ENCODE results near the gene AP5Z1. TPM values are rescaled to one million over a fixed set of nuclear protein-coding genes. Genes with fewer than 3 reads are reported as not detected.

Gene AP5Z1
- total RNA-seq, 2 experiments from 2014 or later, result 32.8 to 35.0 TPM

GRCh38 chr7:4794591-4795350, 19.3 kb downstream of the AP5Z1 start:
- Histone ChIP-seq H3K4me1 (ENCODE audit: insufficient read depth, low read length, poor library complexity, severe bottlenecking) (no peaks in the 10 kb centered on the region), H3K36me3 (ENCODE audit: insufficient read depth, low read length) (peaks cover 17% of the 10 kb centered on the region), H3K9me3 (ENCODE audit: low read length) (no peaks in the 10 kb centered on the region), H3K79me2 (ENCODE audit: insufficient read depth, low read depth, low read length) (no peaks in the 10 kb centered on the region), H3K4me3 (ENCODE audit: low read depth, low read length, poor library complexity, severe bottlenecking) (no peak overlapping the region), H4K20me1 (ENCODE audit: insufficient read depth, low read length) (no peaks in the 10 kb centered on the region), H3K9me2 (ENCODE audit: insufficient read depth, low read length) (no peaks in the 10 kb centered on the region), H3K27ac (ENCODE audit: low read depth, low read length, poor library complexity, severe bottlenecking) (no peak overlapping the region), H2AFZ (ENCODE audit: low read length) (no peak overlapping the region), H3K4me2 (ENCODE audit: low read length) (no peak overlapping the region)
- POLR2A ChIA-PET, result no interaction called here
- no peak for DNase-seq (ENCODE audit: low spot score)
- no peak for TF ChIP-seq CTCF (conservative IDR thresholded peaks at IDR 0.05; ENCODE audit: low read length)
- TF ChIP-seq EZH2phosphoT487 (IDR thresholded peaks at IDR 0.05; ENCODE audit: borderline replicate concordance, low read depth, low read length), result no peak
- CTCF ChIA-PET (ENCODE audit: unreplicated experiment), result no interaction called here
- BruUV-seq (replicated peaks), result TSS peak; percentile 45
- intact Hi-C loops (cut with micrococcal nuclease; ENCODE audit: unreplicated experiment), result no loop called here

GRCh38 chr7:4796453-4796852, 21.0 kb downstream of the AP5Z1 start:
- Histone ChIP-seq H2AFZ (ENCODE audit: low read length) (no peak overlapping the region), H3K9me3 (ENCODE audit: low read length) (no peaks in the 10 kb centered on the region), H4K20me1 (ENCODE audit: insufficient read depth, low read length) (no peaks in the 10 kb centered on the region), H3K4me1 (ENCODE audit: insufficient read depth, low read length, poor library complexity, severe bottlenecking) (no peaks in the 10 kb centered on the region), H3K4me2 (ENCODE audit: low read length) (no peak overlapping the region), H3K9me2 (ENCODE audit: insufficient read depth, low read length) (no peaks in the 10 kb centered on the region), H3K27ac (ENCODE audit: low read depth, low read length, poor library complexity, severe bottlenecking) (no peak overlapping the region), H3K4me3 (ENCODE audit: low read depth, low read length, poor library complexity, severe bottlenecking) (no peak overlapping the region), H3K36me3 (ENCODE audit: insufficient read depth, low read length) (peaks cover 13% of the 10 kb centered on the region), H3K79me2 (ENCODE audit: insufficient read depth, low read depth, low read length) (no peaks in the 10 kb centered on the region)
- TF ChIP-seq CTCF (conservative IDR thresholded peaks at IDR 0.05; ENCODE audit: low read length) (no peak), EZH2phosphoT487 (IDR thresholded peaks at IDR 0.05; ENCODE audit: borderline replicate concordance, low read depth, low read length) (no peak)
- intact Hi-C loops (cut with micrococcal nuclease; ENCODE audit: unreplicated experiment), result no loop called here
- DNase-seq (ENCODE audit: low spot score), result no peak
- POLR2A ChIA-PET, result interaction anchor here (0.8 kb wide), 1 partner anchor 9 kb away, joined by 4 read pairs; no protein-coding TSS in a partner anchor
- BruUV-seq (replicated peaks), result no TSS peak
- CTCF ChIA-PET (ENCODE audit: unreplicated experiment), result no interaction called here
